ENCODE results near the gene ITGA11.

DNA sequence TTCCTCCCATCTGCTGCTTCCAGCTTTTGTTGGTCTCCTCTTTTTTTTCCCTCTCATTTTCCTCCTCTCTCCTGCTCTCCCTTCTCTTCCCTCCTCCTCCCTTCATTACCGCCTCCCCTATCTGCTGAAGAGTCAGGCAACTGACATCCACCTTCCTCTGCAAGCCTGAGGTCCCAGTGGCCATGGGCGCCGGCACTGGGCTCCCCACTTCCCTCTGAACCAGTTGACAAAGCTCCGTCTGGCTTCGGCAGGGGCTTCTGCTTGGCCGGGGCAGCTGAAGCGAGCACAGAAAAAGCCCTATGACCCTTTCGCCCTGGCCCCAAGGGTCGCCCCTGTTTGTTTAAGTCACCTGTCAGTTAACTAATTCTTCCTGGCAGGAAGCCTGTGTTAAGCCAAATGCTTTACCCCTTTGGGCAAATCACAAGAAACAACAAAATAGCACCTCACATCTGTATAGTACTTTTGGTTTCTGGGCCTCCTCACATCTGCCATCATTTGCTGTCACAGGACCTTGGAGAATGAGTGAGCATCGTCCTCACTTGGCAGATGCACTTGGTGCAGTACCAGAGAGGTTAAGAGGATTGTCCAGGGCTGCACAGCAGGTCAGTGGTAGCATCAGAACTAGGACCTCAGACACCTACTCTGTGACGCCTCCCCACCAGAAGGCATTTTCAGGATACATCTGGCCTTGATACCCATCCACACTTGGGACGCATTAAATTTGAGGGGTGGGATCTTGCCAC lies 27.7 kb downstream of the ITGA11 start:
- TF ChIP-seq, protein P1, sequence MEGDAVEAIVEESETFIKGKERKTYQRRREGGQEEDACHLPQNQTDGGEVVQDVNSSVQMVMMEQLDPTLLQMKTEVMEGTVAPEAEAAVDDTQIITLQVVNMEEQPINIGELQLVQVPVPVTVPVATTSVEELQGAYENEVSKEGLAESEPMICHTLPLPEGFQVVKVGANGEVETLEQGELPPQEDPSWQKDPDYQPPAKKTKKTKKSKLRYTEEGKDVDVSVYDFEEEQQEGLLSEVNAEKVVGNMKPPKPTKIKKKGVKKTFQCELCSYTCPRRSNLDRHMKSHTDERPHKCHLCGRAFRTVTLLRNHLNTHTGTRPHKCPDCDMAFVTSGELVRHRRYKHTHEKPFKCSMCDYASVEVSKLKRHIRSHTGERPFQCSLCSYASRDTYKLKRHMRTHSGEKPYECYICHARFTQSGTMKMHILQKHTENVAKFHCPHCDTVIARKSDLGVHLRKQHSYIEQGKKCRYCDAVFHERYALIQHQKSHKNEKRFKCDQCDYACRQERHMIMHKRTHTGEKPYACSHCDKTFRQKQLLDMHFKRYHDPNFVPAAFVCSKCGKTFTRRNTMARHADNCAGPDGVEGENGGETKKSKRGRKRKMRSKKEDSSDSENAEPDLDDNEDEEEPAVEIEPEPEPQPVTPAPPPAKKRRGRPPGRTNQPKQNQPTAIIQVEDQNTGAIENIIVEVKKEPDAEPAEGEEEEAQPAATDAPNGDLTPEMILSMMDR (CRISPR knock-in tag; IDR thresholded peaks at IDR 0.05) = no peak
- no peak for TF ChIP-seq ZNF629 (CRISPR knock-in tag; conservative IDR thresholded peaks at IDR 0.05)
- no peak for TF ChIP-seq SRSF4 (IDR thresholded peaks at IDR 0.05; ENCODE audit: low read depth, low read length, poor library complexity, severe bottlenecking)
- no peak for TF ChIP-seq RFX5 (IDR thresholded peaks at IDR 0.05; ENCODE audit: low read depth, low read length)
- no peak for TF ChIP-seq CREM (IDR thresholded peaks at IDR 0.05)
- no peak for TF ChIP-seq CREM (CRISPR knock-in tag; IDR thresholded peaks at IDR 0.05)
- TF ChIP-seq, protein P2, sequence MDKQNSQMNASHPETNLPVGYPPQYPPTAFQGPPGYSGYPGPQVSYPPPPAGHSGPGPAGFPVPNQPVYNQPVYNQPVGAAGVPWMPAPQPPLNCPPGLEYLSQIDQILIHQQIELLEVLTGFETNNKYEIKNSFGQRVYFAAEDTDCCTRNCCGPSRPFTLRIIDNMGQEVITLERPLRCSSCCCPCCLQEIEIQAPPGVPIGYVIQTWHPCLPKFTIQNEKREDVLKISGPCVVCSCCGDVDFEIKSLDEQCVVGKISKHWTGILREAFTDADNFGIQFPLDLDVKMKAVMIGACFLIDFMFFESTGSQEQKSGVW (CRISPR knock-in tag; IDR thresholded peaks at IDR 0.05; ENCODE audit: borderline replicate concordance) = no peak
- TF ChIP-seq, protein P3, sequence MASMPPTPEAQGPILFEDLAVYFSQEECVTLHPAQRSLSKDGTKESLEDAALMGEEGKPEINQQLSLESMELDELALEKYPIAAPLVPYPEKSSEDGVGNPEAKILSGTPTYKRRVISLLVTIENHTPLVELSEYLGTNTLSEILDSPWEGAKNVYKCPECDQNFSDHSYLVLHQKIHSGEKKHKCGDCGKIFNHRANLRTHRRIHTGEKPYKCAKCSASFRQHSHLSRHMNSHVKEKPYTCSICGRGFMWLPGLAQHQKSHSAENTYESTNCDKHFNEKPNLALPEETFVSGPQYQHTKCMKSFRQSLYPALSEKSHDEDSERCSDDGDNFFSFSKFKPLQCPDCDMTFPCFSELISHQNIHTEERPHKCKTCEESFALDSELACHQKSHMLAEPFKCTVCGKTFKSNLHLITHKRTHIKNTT (CRISPR knock-in tag; IDR thresholded peaks at IDR 0.05) = no peak
- TF ChIP-seq SCMH1 (CRISPR knock-in tag; IDR thresholded peaks at IDR 0.05; ENCODE audit: borderline replicate concordance) = no peak
- TF ChIP-seq ZNF33A (CRISPR knock-in tag; IDR thresholded peaks at IDR 0.05; ENCODE audit: borderline replicate concordance) = no peak
- TF ChIP-seq SP1 (IDR thresholded peaks at IDR 0.05) = no peak
- no peak for TF ChIP-seq SP1 (CRISPR knock-in tag; IDR thresholded peaks at IDR 0.05)
- TF ChIP-seq, protein P4, sequence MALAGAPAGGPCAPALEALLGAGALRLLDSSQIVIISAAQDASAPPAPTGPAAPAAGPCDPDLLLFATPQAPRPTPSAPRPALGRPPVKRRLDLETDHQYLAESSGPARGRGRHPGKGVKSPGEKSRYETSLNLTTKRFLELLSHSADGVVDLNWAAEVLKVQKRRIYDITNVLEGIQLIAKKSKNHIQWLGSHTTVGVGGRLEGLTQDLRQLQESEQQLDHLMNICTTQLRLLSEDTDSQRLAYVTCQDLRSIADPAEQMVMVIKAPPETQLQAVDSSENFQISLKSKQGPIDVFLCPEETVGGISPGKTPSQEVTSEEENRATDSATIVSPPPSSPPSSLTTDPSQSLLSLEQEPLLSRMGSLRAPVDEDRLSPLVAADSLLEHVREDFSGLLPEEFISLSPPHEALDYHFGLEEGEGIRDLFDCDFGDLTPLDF (CRISPR knock-in tag; IDR thresholded peaks at IDR 0.05) = no peak
- TF ChIP-seq XRCC5 (optimal IDR thresholded peaks at IDR 0.05; ENCODE audit: low read length) = no peak
- no peak for TF ChIP-seq ZMYM4 (CRISPR knock-in tag; IDR thresholded peaks at IDR 0.05)
- no peak for TF ChIP-seq KDM4B (CRISPR knock-in tag; IDR thresholded peaks at IDR 0.05)
